ENCODE results near the gene MYO3B.

DNA sequence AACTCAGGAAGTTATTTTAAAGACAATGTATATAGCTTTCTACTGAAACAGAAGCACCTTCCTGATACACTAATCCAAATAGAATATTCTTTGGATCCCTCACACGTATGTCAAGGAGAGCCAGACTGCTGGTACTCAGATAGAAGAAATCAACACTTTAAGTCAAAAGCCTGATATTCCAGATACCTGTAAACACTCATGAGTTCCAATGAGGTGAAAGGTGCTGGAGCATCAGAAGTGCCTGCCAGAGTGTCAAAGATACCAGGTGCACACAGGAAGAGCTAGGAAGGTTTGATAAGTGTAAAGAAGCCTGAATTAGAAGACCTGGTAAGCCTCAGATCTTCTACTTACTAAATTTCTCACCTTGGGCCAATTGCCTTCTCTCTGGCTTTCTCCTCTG, 310.9 kb downstream of the MYO3B start:
- TF ChIP-seq, protein P1, sequence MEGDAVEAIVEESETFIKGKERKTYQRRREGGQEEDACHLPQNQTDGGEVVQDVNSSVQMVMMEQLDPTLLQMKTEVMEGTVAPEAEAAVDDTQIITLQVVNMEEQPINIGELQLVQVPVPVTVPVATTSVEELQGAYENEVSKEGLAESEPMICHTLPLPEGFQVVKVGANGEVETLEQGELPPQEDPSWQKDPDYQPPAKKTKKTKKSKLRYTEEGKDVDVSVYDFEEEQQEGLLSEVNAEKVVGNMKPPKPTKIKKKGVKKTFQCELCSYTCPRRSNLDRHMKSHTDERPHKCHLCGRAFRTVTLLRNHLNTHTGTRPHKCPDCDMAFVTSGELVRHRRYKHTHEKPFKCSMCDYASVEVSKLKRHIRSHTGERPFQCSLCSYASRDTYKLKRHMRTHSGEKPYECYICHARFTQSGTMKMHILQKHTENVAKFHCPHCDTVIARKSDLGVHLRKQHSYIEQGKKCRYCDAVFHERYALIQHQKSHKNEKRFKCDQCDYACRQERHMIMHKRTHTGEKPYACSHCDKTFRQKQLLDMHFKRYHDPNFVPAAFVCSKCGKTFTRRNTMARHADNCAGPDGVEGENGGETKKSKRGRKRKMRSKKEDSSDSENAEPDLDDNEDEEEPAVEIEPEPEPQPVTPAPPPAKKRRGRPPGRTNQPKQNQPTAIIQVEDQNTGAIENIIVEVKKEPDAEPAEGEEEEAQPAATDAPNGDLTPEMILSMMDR (IDR thresholded peaks at IDR 0.05; ENCODE audit: insufficient read depth, low read length, poor library complexity, severe bottlenecking), result no peak
- no peak for TF ChIP-seq EZH2phosphoT487 (conservative IDR thresholded peaks at IDR 0.05; ENCODE audit: low read length)

Measured in SU-DHL-6 (cell line).